GM12892 (cell line): ENCODE results near the gene POFUT1.
A peak's percentile ranks its signal among the peaks of the same experiment; 100 is the strongest.

ENCODE experiments used
- DNase-seq: peaks from one replicate; pipeline ENCODE4 v3.0.0; 2011; ENCODE audit not compliant: insufficient read length
- FAIRE-seq: peaks from 2 replicates; lab custom pipeline; 2011; peaks lifted over from hg19 to GRCh38; lab: Jason Lieb, UNC
- POLR2A ChIP-seq: IDR thresholded peaks from 2 replicates; pipeline ENCODE4 v1.6.1; 2011; ENCODE audit warnings: low read depth, low read length, control low read depth
- POLR2AphosphoS5 ChIP-seq: IDR thresholded peaks from 2 replicates; pipeline ENCODE4 v1.6.1; 2011; ENCODE audit warnings: low read depth, low read length, control low read depth
- TAF1 ChIP-seq: IDR thresholded peaks from 2 replicates; pipeline ENCODE4 v1.6.1; 2011; ENCODE audit warnings: low read depth, mild to moderate bottlenecking, control low read depth, low read length, borderline replicate concordance

Gene POFUT1

GRCh38 chr20:32278199-32278643, 70.5 kb downstream of the POFUT1 start:
- TF ChIP-seq POLR2A (no peak), TAF1 (no peak), POLR2AphosphoS5 (no peak)
- FAIRE-seq (peak; percentile 78), DNase-seq (peak; percentile 48)

DNA sequence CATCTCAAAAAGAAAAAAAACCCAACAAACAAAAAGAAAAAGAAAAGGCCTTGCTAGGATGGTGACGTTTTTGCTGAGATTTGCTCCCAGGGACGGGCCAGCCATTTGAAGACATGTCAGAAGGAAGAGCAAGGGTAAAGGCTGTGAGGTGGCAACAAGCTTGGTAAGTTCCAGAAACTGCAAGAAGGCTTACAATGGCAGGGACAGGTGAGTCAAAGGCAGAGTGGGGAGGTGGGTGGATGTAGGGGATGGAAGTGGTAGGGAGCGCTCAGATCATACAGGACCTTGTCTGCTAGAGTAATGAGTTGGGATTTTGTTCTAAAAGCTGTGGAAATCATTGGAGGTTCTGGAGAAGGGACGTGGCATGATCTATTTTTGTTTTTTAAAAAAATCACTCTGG, 74.0 kb downstream of the POFUT1 start:
- DNase-seq = no peak
- TF ChIP-seq POLR2A = no peak
- no peak for TF ChIP-seq TAF1
- TF ChIP-seq POLR2AphosphoS5 = no peak
- FAIRE-seq = no peak

DNA sequence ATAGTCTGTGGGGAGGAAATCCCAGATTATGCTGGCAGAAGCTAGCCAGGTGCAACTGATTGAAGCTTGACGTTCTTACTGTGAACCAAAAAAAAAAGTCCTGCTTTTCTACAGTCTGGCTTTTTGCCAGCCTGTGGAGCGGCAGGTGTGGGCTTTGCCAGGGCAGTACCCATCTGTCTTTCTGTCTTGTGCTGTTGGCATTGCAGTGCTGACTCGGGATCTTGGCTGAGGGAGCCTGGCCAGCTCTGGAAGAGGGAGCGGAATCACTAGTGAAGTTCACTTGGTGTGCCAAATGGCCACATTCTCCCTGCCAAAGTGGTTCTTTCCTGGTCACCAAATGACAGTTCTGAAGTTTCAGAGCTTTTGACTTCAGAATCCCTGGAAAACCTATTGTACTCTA, 74.8 kb downstream of the POFUT1 start:
- FAIRE-seq (no peak), DNase-seq (no peak)
- TF ChIP-seq POLR2AphosphoS5 (no peak), TAF1 (no peak), POLR2A (no peak)

GRCh38 chr20:32285082-32285620, 77.5 kb downstream of the POFUT1 start:
- no peak for TF ChIP-seq TAF1
- TF ChIP-seq POLR2AphosphoS5 = no peak
- no peak for TF ChIP-seq POLR2A
- no peak for DNase-seq
- FAIRE-seq = peak; percentile 86

- DNase-seq = no peak
- peak; percentile 66; the same call in 1 of the 2 replicates for TF ChIP-seq POLR2A
- TF ChIP-seq TAF1 = no peak
- peak; percentile 65 for TF ChIP-seq POLR2AphosphoS5
- FAIRE-seq = peak; percentile 95
These were observed 78.1 kb downstream of the POFUT1 start for GRCh38 chr20:32285621-32286371.

- no peak for DNase-seq
- TF ChIP-seq POLR2A = no peak
- no peak for FAIRE-seq
These were observed 79.6 kb downstream of the POFUT1 start for GRCh38 chr20:32287231-32287638.
